ENCODE measurements around the gene SLC52A3.
A peak's percentile ranks its signal among the peaks of the same experiment; 100 is the strongest.
"Not testable (repeated sequence)": the region's sequence is repeated elsewhere in the genome, so short reads cannot be mapped to it uniquely, and the experiment has no call there.

The SLC52A3 gene

DNA sequence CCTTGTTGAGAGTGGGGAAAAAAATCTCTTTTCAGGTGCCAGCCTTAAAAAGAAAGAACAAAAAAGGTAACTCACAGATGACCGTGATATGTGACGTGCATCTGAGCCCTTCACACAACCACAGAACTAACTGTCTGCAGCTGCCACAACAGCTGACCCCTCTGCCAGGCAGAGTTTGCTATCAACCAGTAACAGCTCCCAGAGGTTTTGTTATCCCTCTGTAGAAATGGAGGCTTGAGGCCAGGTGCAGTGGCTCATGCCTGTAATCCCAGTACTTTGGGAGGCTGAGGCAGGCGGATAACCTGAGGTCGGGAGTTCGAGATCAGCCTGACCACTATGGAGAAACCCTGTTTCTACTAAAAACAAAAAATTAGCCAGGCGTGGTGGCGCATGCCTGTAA is 42.8 kb downstream of the SLC52A3 start:
- DNase-seq, result no peak

DNA sequence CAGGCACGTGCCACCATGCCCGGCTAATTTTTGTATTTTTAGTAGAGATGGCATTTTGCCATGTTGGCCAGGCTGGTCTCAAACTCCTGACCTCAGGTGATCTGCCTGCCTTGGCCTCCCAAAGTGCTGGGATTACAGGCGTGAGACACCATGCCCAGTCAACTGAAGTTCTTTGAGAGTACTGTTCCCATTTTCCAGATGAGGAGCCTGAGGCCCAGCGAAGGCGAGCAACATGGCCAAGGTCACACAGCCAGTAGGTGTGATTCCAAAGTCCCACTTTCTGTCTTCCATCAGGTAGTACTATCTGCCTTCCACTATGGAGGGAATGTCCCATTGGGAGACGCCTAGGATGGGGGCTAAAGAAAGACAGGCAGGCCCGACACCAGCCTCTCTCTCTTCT is 43.5 kb downstream of the SLC52A3 start:
- DNase-seq, result not testable (repeated sequence)

DNA sequence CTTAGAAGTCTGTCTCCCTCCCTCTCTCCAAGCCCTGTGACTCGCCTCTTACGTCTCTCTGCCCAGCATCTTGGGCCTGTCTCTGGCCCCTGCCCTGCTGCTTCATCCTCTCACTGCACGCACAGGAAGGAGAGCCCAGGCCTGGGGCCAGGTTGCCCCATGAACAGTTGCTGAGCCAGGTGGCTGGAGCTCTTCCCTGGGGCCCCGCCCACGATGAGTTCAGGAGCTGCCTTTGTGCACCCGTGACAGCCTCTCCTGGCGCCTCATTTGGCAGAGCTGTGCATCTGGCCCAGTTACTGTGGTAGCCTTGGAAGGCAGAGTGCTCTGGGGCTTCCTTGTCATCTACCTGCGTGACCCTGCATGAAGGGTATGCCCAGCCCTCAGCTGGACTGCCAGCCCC is 44.5 kb downstream of the SLC52A3 start:
- no peak for DNase-seq

DNA sequence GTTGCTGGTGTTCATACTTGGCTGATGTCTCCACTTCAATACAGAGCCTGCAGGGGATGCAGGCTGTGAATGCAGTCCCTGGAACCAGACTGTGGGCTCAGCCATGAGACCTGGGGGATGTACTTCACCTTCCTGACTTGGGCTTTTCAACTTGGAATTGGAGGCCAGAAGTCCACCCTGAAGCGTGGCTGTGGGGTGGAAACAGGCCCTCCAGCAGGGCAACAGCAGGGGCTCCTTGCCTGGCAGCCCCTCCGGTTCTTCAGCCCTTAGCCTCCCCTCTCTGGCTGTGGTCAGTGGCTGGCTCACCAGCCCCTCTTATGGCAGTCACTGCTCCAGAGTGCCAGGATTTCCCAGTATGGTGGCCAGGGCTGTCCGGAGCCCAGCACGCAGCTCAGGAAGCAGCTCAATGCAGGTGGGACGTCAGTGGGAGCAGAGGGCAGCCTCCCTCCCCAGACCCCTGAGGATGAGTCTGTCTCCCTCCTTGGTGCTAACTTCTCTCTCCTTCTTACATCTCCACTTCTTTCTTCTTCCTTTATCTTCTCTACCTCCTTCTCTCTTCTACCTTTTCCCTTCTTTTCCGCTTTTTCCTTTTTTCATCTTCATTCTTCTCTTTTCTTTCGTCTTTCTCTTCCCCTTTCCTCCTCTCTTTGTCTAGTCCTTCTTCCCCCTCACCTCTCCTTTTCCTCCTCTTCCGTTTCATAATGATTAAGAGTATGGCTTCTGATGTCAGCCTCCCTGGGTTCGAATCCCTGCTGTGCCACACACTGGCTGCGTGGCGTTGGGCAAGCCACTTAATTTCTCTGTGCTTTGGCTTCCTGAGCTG is 45.3 kb downstream of the SLC52A3 start:
- no peak for DNase-seq

DNA sequence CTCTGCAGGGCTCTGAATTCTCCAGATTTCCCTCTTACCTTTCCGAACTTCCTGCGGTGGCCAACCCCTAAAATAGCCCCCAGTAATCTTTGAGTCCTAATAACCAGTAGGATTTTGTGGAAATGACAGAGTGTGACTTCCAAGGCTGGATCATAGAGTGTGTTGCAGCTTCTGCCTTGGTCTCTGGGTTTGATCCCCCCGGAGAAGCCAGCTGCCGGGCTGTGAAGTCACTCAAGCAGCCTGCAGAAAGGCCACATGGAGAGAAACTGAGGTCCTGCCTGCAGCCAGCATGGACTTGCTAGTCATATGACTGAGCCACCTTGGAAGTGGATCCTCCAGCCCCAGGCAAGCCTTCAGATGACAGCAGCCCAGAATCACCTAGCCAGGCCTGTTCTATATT is 46.4 kb downstream of the SLC52A3 start:
- DNase-seq, result no peak

DNA sequence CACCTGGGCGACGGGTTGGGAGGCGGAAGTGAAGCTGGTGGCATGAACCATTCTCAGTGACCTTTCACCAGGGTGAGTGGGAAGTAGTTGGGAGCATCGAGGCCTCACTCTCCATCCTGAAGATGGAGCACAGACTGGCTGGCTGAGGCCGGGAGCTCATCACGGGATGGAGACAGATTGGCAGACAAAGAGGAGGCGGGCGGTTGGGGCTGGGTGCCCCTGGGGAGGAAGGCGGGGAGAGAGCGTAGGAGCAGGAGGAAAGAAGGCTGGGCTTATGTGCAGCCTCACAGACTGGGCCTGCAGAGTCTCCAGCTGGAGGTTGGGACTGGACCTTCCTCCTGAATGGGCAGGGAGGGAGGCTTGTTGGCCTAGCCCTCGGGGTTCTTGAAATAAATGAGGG is 48.5 kb downstream of the SLC52A3 start:
- DNase-seq, result no peak

DNA sequence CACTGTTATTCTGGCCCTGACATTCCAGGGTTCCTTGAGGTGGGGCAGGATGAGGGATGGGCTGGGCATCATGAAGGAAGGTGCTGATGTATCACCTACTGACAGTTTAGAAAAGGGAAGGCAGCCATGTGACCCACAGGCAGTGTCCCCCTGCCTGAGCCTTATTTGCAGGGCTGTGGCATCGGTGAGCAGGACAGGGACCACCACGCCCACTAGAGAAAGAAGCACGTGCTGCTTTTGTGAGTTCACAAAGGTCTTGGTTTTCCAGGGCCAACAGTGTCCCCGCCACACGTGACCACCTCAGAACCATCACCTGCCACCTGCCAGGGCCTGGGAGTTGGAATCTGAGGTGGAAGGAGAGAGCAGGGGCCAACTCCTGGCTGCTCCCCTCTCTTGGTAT is 49.2 kb downstream of the SLC52A3 start:
- no peak for DNase-seq

DNA sequence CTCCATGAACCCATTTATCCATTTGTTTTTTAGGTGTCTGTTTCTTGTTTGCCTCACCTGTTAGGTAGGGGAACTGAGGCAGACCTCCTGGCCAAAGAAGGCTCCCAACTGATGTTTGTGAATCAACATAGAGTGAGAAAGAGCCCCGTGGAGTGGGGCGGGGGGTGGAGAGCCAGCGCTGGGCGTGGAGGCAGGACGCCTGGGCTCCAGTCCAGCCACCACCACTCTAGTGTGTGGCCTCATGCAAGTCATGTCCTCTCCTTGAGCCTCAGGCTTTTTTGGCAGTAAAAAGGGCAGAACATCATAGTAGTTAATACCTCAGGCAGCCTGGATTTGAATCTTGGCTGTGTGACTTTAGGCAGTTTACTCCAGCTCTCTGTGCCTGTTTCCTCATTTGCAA is 50.5 kb downstream of the SLC52A3 start:
- peak; percentile 2 for DNase-seq

DNA sequence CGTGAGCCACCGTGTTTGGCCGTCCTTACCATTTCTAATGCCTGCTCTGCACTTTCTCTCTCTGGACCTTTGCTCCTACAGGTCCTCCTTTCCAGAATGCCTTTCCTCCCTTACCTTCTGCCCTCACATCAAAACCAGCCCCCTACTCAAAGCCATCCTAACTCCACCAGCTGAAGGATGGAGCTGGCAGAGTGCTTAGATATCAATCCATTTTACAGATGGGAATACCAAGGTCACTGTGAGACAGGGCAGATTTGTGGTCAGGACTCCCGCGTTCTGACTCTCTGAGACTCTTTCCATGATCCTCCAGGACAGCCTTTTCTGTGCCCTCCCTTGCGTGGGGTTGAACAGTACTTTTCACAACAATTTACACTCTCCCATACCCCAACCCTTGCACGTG is 51.0 kb downstream of the SLC52A3 start:
- DNase-seq, result no peak

DNA sequence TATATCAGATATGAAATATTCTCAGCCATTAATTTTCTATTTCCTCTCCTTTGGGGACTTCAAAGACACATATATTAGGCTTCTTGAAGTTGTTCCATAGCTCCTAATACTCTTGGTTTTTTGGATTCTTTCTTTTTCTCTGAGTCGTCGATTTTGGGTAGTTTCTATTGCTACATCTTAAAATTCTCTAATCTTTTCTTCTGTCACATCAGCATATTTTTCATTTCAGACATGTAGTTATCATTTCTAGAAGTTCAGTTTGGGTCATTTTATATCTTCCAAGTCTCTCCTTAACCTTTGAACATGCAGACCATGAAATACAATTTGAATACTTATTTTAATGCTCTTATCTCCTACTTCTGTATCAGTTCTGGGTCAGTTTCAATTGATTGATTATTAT is 53.8 kb downstream of the SLC52A3 start:
- DNase-seq, result no peak

DNA sequence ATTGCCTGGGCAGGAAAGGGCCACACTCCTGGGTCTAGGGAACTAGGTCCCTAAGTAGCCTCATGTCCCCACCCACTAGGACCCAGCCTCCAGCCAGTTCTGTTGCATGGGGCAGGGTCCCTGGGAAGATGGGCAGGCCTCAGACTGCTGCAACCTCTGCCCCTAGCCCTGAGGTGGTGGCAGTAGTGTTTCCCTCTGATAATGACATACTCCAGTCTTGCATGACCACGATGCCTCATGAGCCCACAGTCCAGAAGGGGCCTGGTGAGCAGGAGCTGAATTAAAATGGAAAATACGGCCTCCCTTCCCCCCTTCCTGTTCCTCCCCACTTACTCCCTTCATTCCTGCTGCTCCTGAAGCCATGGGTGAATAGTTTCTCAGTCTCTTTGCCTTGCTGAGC is 56.7 kb downstream of the SLC52A3 start:
- DNase-seq, result no peak

DNA sequence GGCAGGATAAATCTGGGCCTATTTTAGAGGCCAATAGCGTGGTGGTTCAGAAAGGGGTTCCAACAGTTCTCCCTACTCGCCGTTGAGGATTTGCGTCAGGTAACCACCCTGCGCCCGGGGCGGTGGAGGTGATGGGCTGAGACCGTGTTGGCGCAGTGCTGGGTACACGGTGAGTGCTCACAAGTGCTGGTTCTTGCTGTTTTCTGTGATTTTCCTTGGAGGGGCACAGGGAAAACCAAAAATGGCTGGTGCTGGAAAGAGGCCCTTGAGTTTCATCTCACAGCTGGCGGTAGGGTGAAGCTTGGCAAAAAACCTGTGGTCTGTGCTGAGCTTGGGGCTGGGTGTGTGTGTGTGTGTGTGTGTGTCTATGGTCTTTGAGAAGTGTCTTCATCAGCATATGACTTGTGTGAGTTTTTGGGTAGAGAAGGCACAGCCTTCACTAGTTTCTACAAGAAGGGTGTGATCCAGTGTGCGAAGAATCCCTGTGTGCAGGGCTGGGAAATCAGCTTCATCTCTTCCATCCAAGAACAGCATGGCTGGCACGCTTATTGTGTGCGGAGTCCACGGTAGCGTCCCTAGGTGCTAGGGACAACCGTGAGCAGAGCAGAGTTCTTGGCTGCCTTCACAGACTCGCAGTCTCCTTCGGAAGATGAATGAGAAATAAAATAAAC is 57.4 kb downstream of the SLC52A3 start:
- DNase-seq, result no peak

Measured in midbrain (tissue), 1 donor.